HFF-Myc (cell line): Measurements from ENCODE around the gene ARMH4.
A peak's percentile ranks its signal among the peaks of the same experiment; 100 is the strongest.

Experiments
- DNase-seq: peaks from one replicate; pipeline ENCODE4 v3.0.0-alpha.2; 2011; ENCODE audit warnings: low read depth; ENCODE audit errors: extremely low read depth
- H3K4me3 ChIP-seq: replicated peaks from 2 replicates; pipeline ENCODE4 v1.5.1; 2011; ENCODE audit warnings: low read depth, mild to moderate bottlenecking, control low read depth, low read length
- TF ChIP-seq, protein P1 (sequence below): IDR thresholded peaks from 2 replicates; pipeline ENCODE4 v1.5.1; 2012; ENCODE audit warnings: mild to moderate bottlenecking, low read depth, low read length, control low read depth; ENCODE audit errors: missing control alignments

Gene ARMH4

DNA sequence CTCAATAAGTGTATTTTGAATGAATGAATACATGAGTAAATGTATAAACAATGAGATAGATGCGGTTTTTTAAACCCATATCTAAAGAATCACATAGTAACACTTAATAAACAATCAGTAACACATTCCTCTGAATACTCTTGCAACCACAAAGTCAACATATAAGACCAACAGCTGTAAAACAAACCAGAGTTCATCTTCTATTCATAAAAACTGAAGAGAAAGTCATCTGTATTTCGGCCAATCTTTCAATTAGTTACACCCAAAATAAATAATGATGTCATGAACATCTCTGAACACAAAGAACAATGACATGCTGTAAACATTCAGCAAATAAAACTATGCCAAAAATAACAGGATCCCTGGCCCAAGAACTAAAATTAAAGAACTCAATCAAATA is 47.2 kb downstream of the ARMH4 start:
- TF ChIP-seq, protein P1, sequence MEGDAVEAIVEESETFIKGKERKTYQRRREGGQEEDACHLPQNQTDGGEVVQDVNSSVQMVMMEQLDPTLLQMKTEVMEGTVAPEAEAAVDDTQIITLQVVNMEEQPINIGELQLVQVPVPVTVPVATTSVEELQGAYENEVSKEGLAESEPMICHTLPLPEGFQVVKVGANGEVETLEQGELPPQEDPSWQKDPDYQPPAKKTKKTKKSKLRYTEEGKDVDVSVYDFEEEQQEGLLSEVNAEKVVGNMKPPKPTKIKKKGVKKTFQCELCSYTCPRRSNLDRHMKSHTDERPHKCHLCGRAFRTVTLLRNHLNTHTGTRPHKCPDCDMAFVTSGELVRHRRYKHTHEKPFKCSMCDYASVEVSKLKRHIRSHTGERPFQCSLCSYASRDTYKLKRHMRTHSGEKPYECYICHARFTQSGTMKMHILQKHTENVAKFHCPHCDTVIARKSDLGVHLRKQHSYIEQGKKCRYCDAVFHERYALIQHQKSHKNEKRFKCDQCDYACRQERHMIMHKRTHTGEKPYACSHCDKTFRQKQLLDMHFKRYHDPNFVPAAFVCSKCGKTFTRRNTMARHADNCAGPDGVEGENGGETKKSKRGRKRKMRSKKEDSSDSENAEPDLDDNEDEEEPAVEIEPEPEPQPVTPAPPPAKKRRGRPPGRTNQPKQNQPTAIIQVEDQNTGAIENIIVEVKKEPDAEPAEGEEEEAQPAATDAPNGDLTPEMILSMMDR, result no peak
- H3K4me3 ChIP-seq, result no peak overlapping the region
- DNase-seq, result peak; percentile 49

DNA sequence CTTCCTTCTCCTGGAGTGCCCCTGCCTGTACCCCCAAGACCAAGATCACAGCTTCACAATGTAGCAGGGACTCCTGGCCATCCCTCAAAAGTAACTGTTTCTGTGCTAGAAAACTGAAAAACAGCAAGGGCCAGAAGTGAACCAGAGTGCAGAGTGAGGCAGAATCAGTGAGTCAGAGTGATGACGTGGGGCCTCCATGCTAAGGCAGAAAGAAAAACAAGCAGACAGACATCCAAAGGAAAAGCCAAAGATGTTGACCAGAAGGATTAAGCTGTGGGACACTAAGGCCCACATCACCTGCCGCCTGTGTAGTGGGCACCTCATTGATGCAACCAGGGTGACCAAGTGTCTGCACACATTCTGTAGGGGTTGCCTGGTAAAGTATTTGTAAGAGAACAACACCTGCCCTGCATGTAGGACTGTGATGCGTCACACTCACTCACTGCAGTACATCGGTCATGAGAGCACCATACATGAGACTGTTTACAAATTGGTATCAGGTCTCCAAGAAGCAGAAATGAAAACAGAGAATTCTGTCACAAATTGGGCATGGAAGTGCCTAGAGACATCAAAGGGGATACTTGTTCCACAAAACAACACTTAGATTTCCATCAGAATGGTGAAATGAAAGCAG is 51.2 kb downstream of the ARMH4 start:
- TF ChIP-seq, protein P1, result no peak
- no peak for DNase-seq
- no peak overlapping the region for H3K4me3 ChIP-seq

DNA sequence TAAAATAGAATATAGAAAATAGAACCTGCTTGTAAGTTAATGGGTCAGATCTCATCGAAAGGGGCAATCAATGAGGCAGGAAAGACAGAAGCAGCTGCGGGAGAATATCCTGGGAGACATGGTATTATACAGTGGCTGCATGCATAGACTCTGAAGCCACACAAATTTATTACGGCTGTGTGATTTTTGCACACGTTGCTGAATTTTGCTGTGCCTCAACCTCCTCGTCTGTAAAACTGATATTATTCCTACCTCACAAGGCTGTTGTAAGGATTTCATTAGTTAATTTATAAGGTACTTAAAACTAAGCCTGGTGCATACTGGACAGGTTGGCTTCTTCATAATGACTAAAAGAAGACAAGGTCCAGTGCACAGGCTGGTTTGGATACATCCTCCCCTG is 52.3 kb downstream of the ARMH4 start:
- no peak for DNase-seq
- no peak overlapping the region for H3K4me3 ChIP-seq
- TF ChIP-seq, protein P1, result no peak

DNA sequence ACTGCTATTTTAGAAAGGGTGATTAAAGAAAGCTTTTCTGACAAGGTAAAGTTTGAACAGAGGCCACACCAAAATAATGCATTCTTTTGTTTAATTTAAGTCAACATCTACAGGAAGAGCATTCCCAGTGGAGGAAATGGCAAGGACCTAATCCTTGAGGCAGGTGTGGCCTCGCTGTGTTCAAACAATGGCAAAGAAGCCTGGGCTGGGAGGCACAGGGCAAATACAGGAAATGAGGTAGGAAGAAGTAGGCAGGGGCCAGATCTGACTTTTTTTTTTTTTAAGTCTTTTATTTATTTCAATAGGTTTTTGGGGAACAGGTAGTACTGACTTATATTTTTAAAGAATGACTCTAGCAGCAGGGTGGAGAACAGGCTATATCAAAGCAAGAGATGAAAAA is 53.5 kb downstream of the ARMH4 start:
- TF ChIP-seq, protein P1, result no peak
- no peak overlapping the region for H3K4me3 ChIP-seq
- DNase-seq, result no peak

DNA sequence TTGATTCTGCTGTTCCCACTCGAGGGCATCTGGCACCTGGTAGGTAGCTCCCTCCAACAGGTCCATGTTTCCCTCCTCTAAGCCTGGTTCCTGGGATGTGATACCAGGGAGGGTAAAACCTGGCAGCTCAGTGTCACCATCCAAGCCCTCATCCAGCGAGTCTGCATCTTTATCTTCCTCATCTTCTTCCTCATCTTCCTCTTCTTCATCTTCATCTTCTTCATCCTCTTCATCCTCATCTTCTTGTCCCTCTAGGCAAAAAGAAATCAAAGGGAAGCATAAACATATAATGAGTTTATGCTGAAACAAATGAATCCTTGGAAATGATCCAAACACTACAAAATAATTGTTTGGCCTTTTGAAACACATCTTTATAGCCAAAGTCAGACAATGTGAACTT is 55.3 kb downstream of the ARMH4 start:
- no peak for DNase-seq
- no peak overlapping the region for H3K4me3 ChIP-seq

DNA sequence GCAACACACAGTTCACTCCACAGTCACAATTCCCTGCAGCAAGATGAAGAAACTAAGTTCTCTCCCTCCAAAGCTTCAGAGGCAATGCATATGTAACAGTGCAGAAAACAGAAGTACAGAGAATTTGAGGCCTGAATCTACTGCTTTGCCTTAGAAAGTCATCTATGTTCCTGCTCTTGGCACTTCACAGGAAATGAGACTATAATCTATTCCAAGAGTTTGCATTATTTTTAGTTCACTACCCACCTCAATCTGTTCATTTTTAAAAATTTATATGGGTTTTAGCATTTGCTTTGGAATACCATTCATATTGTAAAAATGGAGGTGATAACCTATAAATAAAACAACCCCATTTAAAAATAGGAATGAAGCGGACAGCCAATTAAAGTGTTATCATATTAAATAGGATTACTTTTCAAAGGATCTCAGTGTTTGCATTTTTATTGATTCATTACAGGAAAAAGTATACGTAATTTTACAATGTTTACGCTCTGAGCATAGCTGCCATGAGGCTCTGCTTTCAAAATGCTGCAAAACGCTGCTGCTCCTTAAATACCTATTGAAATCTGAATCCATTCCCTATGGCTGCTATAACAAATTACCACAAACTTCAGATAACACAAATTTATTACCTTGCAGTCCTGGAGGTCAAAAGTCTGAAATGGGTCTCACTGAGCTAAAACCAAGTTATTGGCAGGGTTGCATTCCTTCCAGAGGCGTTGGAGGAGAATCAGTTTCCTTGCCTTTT is 60.0 kb downstream of the ARMH4 start:
- TF ChIP-seq, protein P1, result no peak
- no peak overlapping the region for H3K4me3 ChIP-seq
- DNase-seq, result no peak

More for the DNA sequence above, 55.3 kb downstream of the ARMH4 start:
- TF ChIP-seq, protein P1, result no peak
